Esophagus squamous epithelium (tissue), 5 donors: ENCODE data around the gene DNTT. TPM values are rescaled to one million over a fixed set of nuclear protein-coding genes. Genes with fewer than 3 reads are reported as not detected.

Experiments used
- DNase-seq: peaks from one replicate; lab custom pipeline; 2025; lab: John Stamatoyannopoulos, UW
- H3K27ac ChIP-seq, 4 donors: fragments of 200-600 bp; sonication (generic); one replicate each; pipeline ENCODE4 v1.5.1; 2016 to 2019; ENCODE audit warnings: mild to moderate bottlenecking in 1 of 4
- H3K27me3 ChIP-seq, 4 donors: fragments of 200-600 bp; sonication (generic); 1 replicate in 3 of 4; 2 replicates in 1 of 4; pipeline versions ENCODE4 v1.5.1 to v1.6.0; 2017 to 2021; ENCODE audit warnings: antibody characterized with exemption in 1 of 4
- H3K36me3 ChIP-seq, 3 donors: fragments of 200-600 bp; sonication (generic); one replicate each; pipeline ENCODE4 v1.5.1; 2016 to 2019
- H3K4me1 ChIP-seq, 3 donors: fragments of 200-600 bp; sonication (generic); one replicate each; pipeline ENCODE4 v1.5.1; 2017 to 2019
- H3K4me3 ChIP-seq, 4 donors: fragments of 200-600 bp; sonication (generic); 1 replicate in 3 of 4; 2 replicates in 1 of 4; pipeline ENCODE4 v1.5.1; 2016 to 2019; ENCODE audit warnings: mild to moderate bottlenecking in 2 of 4, moderate library complexity in 1 of 4
- H3K9me3 ChIP-seq, 3 donors: fragments of 200-600 bp; sonication (generic); one replicate each; pipeline ENCODE4 v1.5.1; 2016 to 2019
- POLR2A ChIP-seq, 4 donors: fragments of 450-650 bp; IDR thresholded peaks; one replicate each; pipeline ENCODE4 v1.6.1; 2017; ENCODE audit warnings: antibody characterized with exemption in 4 of 4, mild to moderate bottlenecking in 4 of 4, moderate library complexity in 3 of 4
- WGBS, 2 donors: methylation state at CpG; one replicate each; pipeline ENCODE4 v1.1.5; 2018; 5-methylcytosine and 5-hydroxymethylcytosine counted together
- intact Hi-C: fragments of 100-400 bp; cut with DNase I; formaldehyde crosslinking; loops from one replicate; pipeline ENCODE4 v1.15.0; 2022
- total RNA-seq, 4 donors: library from RNA; depleted of rRNA; stranded (reverse); fragments of >200 nt; gene quantifications; one replicate each; pipeline ENCODE4 v1.1.0, GENCODE V29; 2016
- TF ChIP-seq, protein P1 (sequence below), 6 experiments: fragments of 450-650 bp in 4 of 6; fragments of 200-600 bp in 2 of 6; sonication (generic) in 2 of 6; IDR thresholded peaks; one replicate each; pipeline ENCODE4 v1.5.1; 2016 to 2019; ENCODE audit warnings: antibody characterized with exemption in 6 of 6, mild to moderate bottlenecking in 4 of 6, moderate library complexity in 4 of 6
- donor health status: DM: yes; HTN: yes; CAD: no.

The DNTT gene
- total RNA-seq, 4 donors from 2014 or later = not detected

DNA sequence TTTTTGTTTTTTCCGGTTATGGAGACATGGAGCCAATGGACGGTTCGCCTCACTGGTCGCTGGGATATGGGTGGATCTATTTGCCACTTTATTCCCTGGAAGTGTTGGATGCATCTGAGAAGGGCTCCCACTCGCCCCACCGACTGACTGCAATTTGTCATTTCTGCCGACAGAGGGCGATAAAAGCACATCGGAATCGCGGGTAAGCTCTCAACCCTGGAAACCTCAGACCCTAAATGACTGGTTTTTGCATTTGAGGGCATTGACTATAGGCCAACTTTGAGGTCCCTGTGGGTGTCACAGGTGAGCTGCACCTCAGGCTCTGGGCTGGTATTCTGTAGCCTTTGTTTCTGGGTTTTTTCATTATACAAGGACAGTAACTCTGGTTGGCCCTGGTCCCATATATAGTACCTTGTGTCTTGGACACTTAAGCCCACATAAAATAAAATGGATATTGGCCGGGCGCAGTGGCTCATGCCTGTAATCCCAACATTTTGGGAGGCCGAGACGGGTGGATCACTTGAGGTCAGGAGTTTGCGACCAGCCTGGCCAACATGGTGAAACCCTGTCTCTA is 66.4 kb downstream of the DNTT start:
- peaks cover 0 to 46% (median 0%) of the 10 kb centered on the region in 4 donors for H3K27me3 ChIP-seq
- intact Hi-C loops = loop anchor here (10.0 kb wide), 1 partner anchor 654 kb away; no protein-coding TSS in a partner anchor
- TF ChIP-seq, protein P1, sequence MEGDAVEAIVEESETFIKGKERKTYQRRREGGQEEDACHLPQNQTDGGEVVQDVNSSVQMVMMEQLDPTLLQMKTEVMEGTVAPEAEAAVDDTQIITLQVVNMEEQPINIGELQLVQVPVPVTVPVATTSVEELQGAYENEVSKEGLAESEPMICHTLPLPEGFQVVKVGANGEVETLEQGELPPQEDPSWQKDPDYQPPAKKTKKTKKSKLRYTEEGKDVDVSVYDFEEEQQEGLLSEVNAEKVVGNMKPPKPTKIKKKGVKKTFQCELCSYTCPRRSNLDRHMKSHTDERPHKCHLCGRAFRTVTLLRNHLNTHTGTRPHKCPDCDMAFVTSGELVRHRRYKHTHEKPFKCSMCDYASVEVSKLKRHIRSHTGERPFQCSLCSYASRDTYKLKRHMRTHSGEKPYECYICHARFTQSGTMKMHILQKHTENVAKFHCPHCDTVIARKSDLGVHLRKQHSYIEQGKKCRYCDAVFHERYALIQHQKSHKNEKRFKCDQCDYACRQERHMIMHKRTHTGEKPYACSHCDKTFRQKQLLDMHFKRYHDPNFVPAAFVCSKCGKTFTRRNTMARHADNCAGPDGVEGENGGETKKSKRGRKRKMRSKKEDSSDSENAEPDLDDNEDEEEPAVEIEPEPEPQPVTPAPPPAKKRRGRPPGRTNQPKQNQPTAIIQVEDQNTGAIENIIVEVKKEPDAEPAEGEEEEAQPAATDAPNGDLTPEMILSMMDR (IDR thresholded peaks at IDR 0.05) = peak; percentile 46 to 80 (median 60)
- no peak for TF ChIP-seq POLR2A (IDR thresholded peaks at IDR 0.05)
- H3K36me3 ChIP-seq = no peaks in the 10 kb centered on the region
- H3K4me3 ChIP-seq = no peak overlapping the region
- H3K27ac ChIP-seq = no peak overlapping the region
- H3K4me1 ChIP-seq = peaks cover 0 to 22% (median 9%) of the 10 kb centered on the region in 3 donors
- 39 to 41% methylated on average over 10 to 14 of the region's 16 CpGs for WGBS, 2 donors
- H3K9me3 ChIP-seq = no peaks in the 10 kb centered on the region
- no peak for DNase-seq

- H3K9me3 ChIP-seq = no peaks in the 10 kb centered on the region
- peaks cover 0 to 50% (median 0%) of the 10 kb centered on the region in 4 donors for H3K27me3 ChIP-seq
- peaks cover 0 to 23% (median 9%) of the 10 kb centered on the region in 3 donors for H3K4me1 ChIP-seq
- WGBS, 2 donors = 80 to 87% methylated on average over 5 of the region's 11 CpGs
- no peak for TF ChIP-seq POLR2A (IDR thresholded peaks at IDR 0.05)
- TF ChIP-seq, protein P1 (IDR thresholded peaks at IDR 0.05) = no peak
- no peaks in the 10 kb centered on the region for H3K36me3 ChIP-seq
- H3K4me3 ChIP-seq = no peak overlapping the region
- H3K27ac ChIP-seq = no peak overlapping the region
- intact Hi-C loops = loop anchor here (10.0 kb wide), 1 partner anchor 653 kb away; no protein-coding TSS in a partner anchor
- DNase-seq = no peak
These were observed 67.1 kb downstream of the DNTT start for GRCh38 chr10:96371356-96371755.

GRCh38 chr10:96374004-96374403 is 69.8 kb downstream of the DNTT start:
- 38 to 48% methylated on average over 5 of the region's 5 CpGs for WGBS, 2 donors
- no peaks in the 10 kb centered on the region for H3K9me3 ChIP-seq
- no peak overlapping the region for H3K4me3 ChIP-seq
- no peak overlapping the region for H3K27ac ChIP-seq
- no peak for DNase-seq
- intact Hi-C loops = loop anchor here (10.0 kb wide), 1 partner anchor 651 kb away; no protein-coding TSS in a partner anchor
- H3K36me3 ChIP-seq = no peaks in the 10 kb centered on the region
- TF ChIP-seq, protein P1 (IDR thresholded peaks at IDR 0.05) = no peak
- no peak for TF ChIP-seq POLR2A (IDR thresholded peaks at IDR 0.05)
- peaks cover 5 to 36% (median 9%) of the 10 kb centered on the region in 3 donors for H3K4me1 ChIP-seq
- H3K27me3 ChIP-seq = peaks cover 0 to 77% (median 0%) of the 10 kb centered on the region in 4 donors

- intact Hi-C loops = loop anchor here (10.0 kb wide), 1 partner anchor 650 kb away; no protein-coding TSS in a partner anchor
- 14% methylated on average over 4 to 9 of the region's 9 CpGs for WGBS, 2 donors
- peaks cover 0 to 80% (median 0%) of the 10 kb centered on the region in 4 donors for H3K27me3 ChIP-seq
- peak overlapping the region in 2 of 4 donors; percentile 39 to 60 for H3K4me3 ChIP-seq
- no peaks in the 10 kb centered on the region for H3K9me3 ChIP-seq
- no peak overlapping the region for H3K27ac ChIP-seq
- TF ChIP-seq POLR2A (IDR thresholded peaks at IDR 0.05) = no peak
- TF ChIP-seq, protein P1 (IDR thresholded peaks at IDR 0.05) = no peak
- DNase-seq = no peak
- no peaks in the 10 kb centered on the region for H3K36me3 ChIP-seq
- H3K4me1 ChIP-seq = peaks cover 5 to 36% (median 9%) of the 10 kb centered on the region in 3 donors
These were observed 70.4 kb downstream of the DNTT start for GRCh38 chr10:96374639-96374984.
